Fibroblast of lung (primary cell): Measurements from ENCODE around the gene OTUD7B. TPM values are rescaled to one million over a fixed set of nuclear protein-coding genes. Genes with fewer than 3 reads are reported as not detected.

ENCODE experiments used
- DNase-seq, 2 donors: peaks; one replicate each; pipeline versions ENCODE4 v3.0.0 to v3.0.0-alpha.2; 2010; ENCODE audit warnings: low read depth in 2 of 2
- H2AFZ ChIP-seq: 2 replicates; pipeline ENCODE4 v1.5.1; 2012; ENCODE audit warnings: low read length, control low read depth, inconsistent platforms
- H3K27ac ChIP-seq: 2 replicates; pipeline ENCODE4 v1.5.1; 2011; ENCODE audit warnings: low read length, control low read depth; ENCODE audit not compliant: insufficient read depth
- H3K27me3 ChIP-seq: 2 replicates; pipeline ENCODE4 v1.5.1; 2011; ENCODE audit warnings: mild to moderate bottlenecking, low read length; ENCODE audit not compliant: control insufficient read depth, insufficient read depth
- H3K36me3 ChIP-seq: 2 replicates; pipeline ENCODE4 v1.5.1; 2011; ENCODE audit warnings: low read length; ENCODE audit not compliant: control insufficient read depth, insufficient read depth
- H3K4me1 ChIP-seq: 2 replicates; pipeline ENCODE4 v1.5.1; 2011; ENCODE audit warnings: low read length; ENCODE audit not compliant: control insufficient read depth, insufficient read depth; ENCODE audit errors: extremely low read depth
- H3K4me2 ChIP-seq: 2 replicates; pipeline ENCODE4 v1.5.1; 2011; ENCODE audit warnings: low read length, control low read depth; ENCODE audit not compliant: insufficient read depth; ENCODE audit errors: extremely low read depth
- H3K4me3 ChIP-seq, 4 experiments: fragments of 200-600 bp in 1 of 4; sonication (generic) in 1 of 4; replicated peaks in 1 of 4; 2 replicates each; pipeline ENCODE4 v1.5.1; 2011 to 2016; ENCODE audit warnings: low read length in 4 of 4, low read depth in 3 of 4, mild to moderate bottlenecking in 3 of 4, control low read depth in 2 of 4, inconsistent platforms in 1 of 4, mixed read lengths in 1 of 4; ENCODE audit not compliant: insufficient read depth in 1 of 4; ENCODE audit errors: control extremely low read depth in 1 of 4
- H3K79me2 ChIP-seq: 2 replicates; pipeline ENCODE4 v1.5.1; 2012; ENCODE audit warnings: mild to moderate bottlenecking, low read length, inconsistent platforms; ENCODE audit not compliant: control insufficient read depth, insufficient read depth
- H3K9ac ChIP-seq: 2 replicates; pipeline ENCODE4 v1.5.1; 2011; ENCODE audit warnings: mild to moderate bottlenecking, low read length, control low read depth; ENCODE audit not compliant: insufficient read depth
- H3K9me3 ChIP-seq: 2 replicates; pipeline ENCODE4 v1.5.1; 2012; ENCODE audit warnings: low read depth, low read length; ENCODE audit not compliant: control insufficient read depth, insufficient read depth
- H4K20me1 ChIP-seq: 2 replicates; pipeline ENCODE4 v1.5.1; 2011; ENCODE audit warnings: low read length; ENCODE audit not compliant: control insufficient read depth, insufficient read depth; ENCODE audit errors: extremely low read depth
- EZH2 ChIP-seq: IDR thresholded peaks from 2 replicates; pipeline ENCODE4 v1.5.1; 2012; ENCODE audit warnings: low read length, control low read depth, mild to moderate bottlenecking; ENCODE audit errors: missing control alignments
- polyA plus RNA-seq, 2 donors: library from polyadenylated mRNA; depleted of rRNA in 1 of 2; stranded (reverse) in 1 of 2; unstranded in 1 of 2; fragments of >200 nt; gene quantifications; 2 replicates each; pipeline ENCODE4 v1.2.1, GENCODE V29; 2011 to 2012; ENCODE audit warnings: missing spikeins in 1 of 2
- total RNA-seq: library from RNA; depleted of rRNA; stranded (reverse); fragments of >200 nt; gene quantifications from 2 replicates; pipeline ENCODE4 v1.2.1, GENCODE V29; 2014
- TF ChIP-seq, protein P1 (sequence below), 2 donors: IDR thresholded peaks in 1 of 2; conservative IDR thresholded peaks in 1 of 2; 1 replicate in 1 of 2; 2 replicates in 1 of 2; pipeline ENCODE4 v1.5.1; 2011 to 2012; ENCODE audit warnings: low read length in 2 of 2, control low read depth in 1 of 2, inconsistent platforms in 1 of 2, low read depth in 1 of 2, mild to moderate bottlenecking in 1 of 2

The OTUD7B gene
- total and polyA plus RNA-seq, 2 donors (not counting 1 experiment from before 2014, with no cell fraction given): 10.1 to 17.3 TPM

DNA sequence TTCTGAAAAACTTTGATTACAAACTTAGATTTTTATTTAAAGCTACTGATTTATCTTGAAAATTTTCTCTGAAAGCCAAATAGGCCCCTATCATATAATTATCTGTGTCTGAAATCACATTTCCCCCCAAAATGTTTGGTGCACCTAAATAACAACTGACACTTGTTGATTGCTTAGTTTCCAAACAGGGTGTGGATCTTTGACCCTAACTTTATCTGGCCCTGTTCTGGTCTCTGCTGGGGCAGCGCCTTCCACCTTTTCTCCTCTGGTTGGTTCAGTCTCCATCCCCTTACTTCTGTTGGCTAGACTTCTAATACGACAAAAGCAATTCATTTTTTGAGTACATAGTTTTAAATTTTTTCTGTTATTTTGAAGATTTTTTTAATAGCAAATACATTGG, 10.2 kb upstream of the OTUD7B start:
- H3K27me3 ChIP-seq: no peaks in the 10 kb centered on the region
- no peaks in the 10 kb centered on the region for H4K20me1 ChIP-seq
- no peaks in the 10 kb centered on the region for H3K9me3 ChIP-seq
- no peak overlapping the region for H2AFZ ChIP-seq
- no peak overlapping the region for H3K4me2 ChIP-seq
- TF ChIP-seq, protein P1, sequence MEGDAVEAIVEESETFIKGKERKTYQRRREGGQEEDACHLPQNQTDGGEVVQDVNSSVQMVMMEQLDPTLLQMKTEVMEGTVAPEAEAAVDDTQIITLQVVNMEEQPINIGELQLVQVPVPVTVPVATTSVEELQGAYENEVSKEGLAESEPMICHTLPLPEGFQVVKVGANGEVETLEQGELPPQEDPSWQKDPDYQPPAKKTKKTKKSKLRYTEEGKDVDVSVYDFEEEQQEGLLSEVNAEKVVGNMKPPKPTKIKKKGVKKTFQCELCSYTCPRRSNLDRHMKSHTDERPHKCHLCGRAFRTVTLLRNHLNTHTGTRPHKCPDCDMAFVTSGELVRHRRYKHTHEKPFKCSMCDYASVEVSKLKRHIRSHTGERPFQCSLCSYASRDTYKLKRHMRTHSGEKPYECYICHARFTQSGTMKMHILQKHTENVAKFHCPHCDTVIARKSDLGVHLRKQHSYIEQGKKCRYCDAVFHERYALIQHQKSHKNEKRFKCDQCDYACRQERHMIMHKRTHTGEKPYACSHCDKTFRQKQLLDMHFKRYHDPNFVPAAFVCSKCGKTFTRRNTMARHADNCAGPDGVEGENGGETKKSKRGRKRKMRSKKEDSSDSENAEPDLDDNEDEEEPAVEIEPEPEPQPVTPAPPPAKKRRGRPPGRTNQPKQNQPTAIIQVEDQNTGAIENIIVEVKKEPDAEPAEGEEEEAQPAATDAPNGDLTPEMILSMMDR (conservative IDR thresholded peaks at IDR 0.05 in 1 of 2, IDR thresholded peaks at IDR 0.05 in 1 of 2; ENCODE audit: low read depth in 1 of 2, low read length in 2 of 2): no peak
- TF ChIP-seq EZH2: no peak
- no peak for DNase-seq
- no peaks in the 10 kb centered on the region for H3K79me2 ChIP-seq
- H3K27ac ChIP-seq: no peak overlapping the region
- peaks cover 3% of the 10 kb centered on the region for H3K4me1 ChIP-seq
- H3K9ac ChIP-seq: no peak overlapping the region
- no peaks in the 10 kb centered on the region for H3K36me3 ChIP-seq
- no peak overlapping the region for H3K4me3 ChIP-seq

DNA sequence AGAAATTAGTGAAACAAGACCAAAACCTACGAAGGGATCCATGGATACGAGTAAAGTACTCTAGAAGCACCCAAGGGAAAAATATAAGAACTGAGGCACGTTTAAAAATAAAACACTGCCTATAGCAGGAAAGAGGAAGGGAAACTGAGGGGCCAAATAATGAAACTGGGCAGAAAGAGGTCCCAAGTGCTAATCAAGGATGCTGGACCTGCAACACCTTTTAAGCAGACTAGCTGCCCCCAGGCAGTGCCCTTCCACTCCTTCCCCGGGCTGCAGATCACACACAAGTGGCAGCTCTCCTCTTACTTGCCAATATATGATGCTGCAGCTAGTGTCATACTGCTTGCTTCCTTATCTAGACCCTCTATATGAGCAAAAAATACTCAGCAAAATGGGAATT, 7.6 kb upstream of the OTUD7B start:
- H3K27ac ChIP-seq: no peak overlapping the region
- DNase-seq: no peak
- TF ChIP-seq, protein P1 (conservative IDR thresholded peaks at IDR 0.05 in 1 of 2, IDR thresholded peaks at IDR 0.05 in 1 of 2; ENCODE audit: low read depth in 1 of 2, low read length in 2 of 2): no peak
- no peak for TF ChIP-seq EZH2
- H4K20me1 ChIP-seq: no peaks in the 10 kb centered on the region
- H3K27me3 ChIP-seq: no peaks in the 10 kb centered on the region
- H3K9ac ChIP-seq: no peak overlapping the region
- H2AFZ ChIP-seq: no peak overlapping the region
- H3K36me3 ChIP-seq: no peaks in the 10 kb centered on the region
- H3K79me2 ChIP-seq: no peaks in the 10 kb centered on the region
- no peak overlapping the region for H3K4me2 ChIP-seq
- H3K4me3 ChIP-seq: no peak overlapping the region
- H3K4me1 ChIP-seq: peaks cover 3% of the 10 kb centered on the region
- H3K9me3 ChIP-seq: no peaks in the 10 kb centered on the region

DNA sequence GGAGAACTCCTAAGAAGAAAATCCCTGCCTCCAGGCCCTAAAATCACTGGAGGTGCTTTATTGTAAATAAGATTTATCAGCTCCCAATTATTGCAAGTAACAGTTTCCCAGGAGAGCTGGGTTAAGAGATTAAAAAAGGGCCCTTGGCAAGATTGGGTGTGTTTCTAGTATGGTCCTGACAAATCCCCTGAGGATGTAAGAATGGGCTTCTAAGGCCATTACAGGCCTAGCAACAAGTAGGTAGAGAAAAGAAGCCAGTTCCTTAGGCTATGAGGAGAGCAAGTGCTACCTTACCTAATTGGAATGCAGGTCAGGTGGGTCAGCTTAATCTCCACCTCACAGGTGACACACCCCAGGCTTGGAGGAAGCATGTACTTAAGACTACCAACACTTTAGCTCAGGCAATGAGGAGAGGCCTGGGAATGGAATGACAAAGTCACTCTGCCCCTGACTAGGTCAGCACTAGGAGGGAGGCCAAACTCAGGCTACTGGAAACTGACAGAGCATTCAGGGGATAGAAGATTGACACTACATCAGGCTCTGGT, 6.8 kb upstream of the OTUD7B start:
- H3K79me2 ChIP-seq: no peaks in the 10 kb centered on the region
- DNase-seq: no peak
- H3K9ac ChIP-seq: no peak overlapping the region
- TF ChIP-seq EZH2: no peak
- TF ChIP-seq, protein P1 (conservative IDR thresholded peaks at IDR 0.05 in 1 of 2, IDR thresholded peaks at IDR 0.05 in 1 of 2; ENCODE audit: low read depth in 1 of 2, low read length in 2 of 2): no peak
- H3K4me3 ChIP-seq: no peak overlapping the region
- H3K27me3 ChIP-seq: no peaks in the 10 kb centered on the region
- H3K9me3 ChIP-seq: no peaks in the 10 kb centered on the region
- no peaks in the 10 kb centered on the region for H4K20me1 ChIP-seq
- no peak overlapping the region for H3K27ac ChIP-seq
- H3K4me1 ChIP-seq: peaks cover 3% of the 10 kb centered on the region
- H3K36me3 ChIP-seq: no peaks in the 10 kb centered on the region
- no peak overlapping the region for H2AFZ ChIP-seq
- no peak overlapping the region for H3K4me2 ChIP-seq
